OCI-LY7 (cell line): ENCODE data around the gene FOXM1.

Source experiments
- EZH2phosphoT487 ChIP-seq: fragments of 200-600 bp; sonication (generic); IDR thresholded peaks from 2 replicates; pipeline ENCODE4 v1.6.1; 2018; ENCODE audit warnings: low read depth, borderline replicate concordance, mild to moderate bottlenecking, mixed run types, antibody characterized with exemption, low read length, moderate library complexity, mixed read lengths
- TF ChIP-seq, protein P1 (sequence below): fragments of 200-600 bp; sonication (generic); conservative IDR thresholded peaks from 2 replicates; pipeline ENCODE4 v1.5.1; 2014; ENCODE audit warnings: mild to moderate bottlenecking, antibody characterized with exemption, low read length, moderate library complexity, mixed read lengths

DNA sequence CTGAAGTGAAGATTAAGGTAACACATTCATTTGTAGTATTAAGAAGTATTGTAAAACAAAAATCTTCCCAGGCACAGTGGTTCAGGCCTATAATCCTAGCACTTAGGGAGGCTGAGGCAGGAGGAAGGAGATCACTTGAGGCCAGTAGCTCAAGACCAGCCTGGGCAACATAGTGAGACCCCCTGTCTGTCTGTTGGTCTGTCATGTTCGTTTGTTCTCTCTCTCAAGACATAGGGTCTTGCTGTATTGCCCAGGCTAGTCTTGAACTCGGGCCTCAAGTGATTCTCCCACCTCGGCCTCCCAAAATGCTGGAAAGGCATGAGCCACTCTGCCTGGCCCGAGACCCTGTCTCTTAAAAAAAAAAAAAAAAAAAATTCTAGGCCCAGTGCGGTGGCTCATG, 20.4 kb upstream of the FOXM1 start:
- TF ChIP-seq, protein P1, sequence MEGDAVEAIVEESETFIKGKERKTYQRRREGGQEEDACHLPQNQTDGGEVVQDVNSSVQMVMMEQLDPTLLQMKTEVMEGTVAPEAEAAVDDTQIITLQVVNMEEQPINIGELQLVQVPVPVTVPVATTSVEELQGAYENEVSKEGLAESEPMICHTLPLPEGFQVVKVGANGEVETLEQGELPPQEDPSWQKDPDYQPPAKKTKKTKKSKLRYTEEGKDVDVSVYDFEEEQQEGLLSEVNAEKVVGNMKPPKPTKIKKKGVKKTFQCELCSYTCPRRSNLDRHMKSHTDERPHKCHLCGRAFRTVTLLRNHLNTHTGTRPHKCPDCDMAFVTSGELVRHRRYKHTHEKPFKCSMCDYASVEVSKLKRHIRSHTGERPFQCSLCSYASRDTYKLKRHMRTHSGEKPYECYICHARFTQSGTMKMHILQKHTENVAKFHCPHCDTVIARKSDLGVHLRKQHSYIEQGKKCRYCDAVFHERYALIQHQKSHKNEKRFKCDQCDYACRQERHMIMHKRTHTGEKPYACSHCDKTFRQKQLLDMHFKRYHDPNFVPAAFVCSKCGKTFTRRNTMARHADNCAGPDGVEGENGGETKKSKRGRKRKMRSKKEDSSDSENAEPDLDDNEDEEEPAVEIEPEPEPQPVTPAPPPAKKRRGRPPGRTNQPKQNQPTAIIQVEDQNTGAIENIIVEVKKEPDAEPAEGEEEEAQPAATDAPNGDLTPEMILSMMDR, result no peak
- no peak for TF ChIP-seq EZH2phosphoT487
